Measurements from ENCODE around the gene ARL15. TPM values are rescaled to one million over a fixed set of nuclear protein-coding genes. Genes with fewer than 3 reads are reported as not detected.

Gene ARL15
- total RNA-seq, 1 donor from 2014 or later = 52.6 TPM

DNA sequence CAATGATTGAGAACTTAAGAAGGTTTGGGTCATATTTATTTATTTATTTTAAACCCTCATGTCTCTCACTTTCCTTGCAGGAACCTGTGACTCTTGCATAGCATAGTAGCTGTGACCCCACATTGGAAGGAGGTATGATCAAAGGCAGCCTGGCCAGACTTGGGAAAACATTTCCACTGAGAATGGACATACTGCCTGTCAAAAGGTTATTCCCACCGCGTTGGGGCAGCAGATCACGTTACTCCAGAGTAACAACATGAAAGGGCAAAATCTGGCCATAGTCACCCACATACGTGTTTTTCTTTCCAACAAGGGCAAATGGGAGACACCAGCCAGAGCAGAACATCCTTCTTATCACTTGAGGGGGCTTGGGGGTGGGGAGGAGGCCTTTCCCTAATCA, 95.7 kb downstream of the ARL15 start:
- DNase-seq (ENCODE audit: low read depth, low spot score) = no peak

DNA sequence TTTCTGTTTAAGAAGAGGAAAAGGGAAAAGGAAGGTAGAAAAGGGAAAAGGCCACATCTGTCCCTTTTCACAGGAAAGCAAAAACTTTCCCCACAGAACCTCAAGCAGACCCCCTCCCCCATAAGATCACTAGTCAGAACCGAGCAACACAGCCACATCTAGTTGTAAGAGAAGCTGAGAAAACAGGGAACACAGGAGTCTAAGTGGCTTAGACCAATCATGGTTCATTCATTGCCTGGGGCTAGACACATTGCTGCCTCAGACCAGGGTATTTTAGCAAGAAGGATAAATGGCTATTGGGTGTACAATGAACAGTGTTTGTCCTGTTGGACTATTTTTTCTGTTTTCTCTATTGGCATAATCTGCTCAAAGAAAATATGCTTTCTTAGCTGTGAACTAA, 98.0 kb downstream of the ARL15 start:
- DNase-seq (ENCODE audit: low read depth, low spot score) = no peak

DNA sequence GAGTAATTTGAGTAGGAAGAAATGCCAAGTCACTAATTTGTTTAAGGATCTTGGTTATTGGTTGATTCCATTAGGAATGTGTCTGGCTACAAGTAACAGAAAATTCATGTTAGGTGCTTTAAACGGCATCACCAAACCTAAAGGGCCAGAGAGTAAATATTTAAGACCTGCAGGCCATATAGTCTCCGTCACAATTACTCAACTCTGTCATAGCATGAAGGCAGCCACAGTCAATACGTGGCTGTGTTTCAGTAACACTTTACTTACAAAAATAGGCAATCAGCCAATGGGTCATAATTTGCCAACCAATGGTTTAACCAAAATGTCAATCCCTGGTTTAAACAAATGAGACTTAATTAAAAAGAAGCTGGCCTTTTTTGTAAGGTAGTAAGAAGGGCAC, 98.5 kb downstream of the ARL15 start:
- DNase-seq (ENCODE audit: low read depth, low spot score) = no peak

DNA sequence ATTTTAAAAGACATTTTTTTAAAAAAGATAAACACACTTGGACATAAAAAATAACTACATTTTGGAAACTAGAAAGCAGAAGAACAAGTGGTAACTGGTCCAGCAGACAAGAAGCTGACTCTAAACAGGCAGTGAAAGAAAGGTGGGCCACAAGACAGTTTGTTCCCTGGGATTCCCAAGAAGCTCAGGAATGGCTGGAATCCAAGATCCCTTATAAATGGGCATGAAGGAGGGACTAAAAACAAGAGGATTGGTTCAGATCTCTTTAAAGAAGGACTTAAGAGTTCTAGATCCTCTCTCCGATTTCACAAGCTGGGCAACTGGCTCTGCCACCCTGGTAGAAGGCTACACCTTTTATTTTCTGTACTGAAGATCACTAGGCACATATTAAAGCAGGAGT, 102.8 kb downstream of the ARL15 start:
- DNase-seq (ENCODE audit: low read depth, low spot score) = no peak

DNA sequence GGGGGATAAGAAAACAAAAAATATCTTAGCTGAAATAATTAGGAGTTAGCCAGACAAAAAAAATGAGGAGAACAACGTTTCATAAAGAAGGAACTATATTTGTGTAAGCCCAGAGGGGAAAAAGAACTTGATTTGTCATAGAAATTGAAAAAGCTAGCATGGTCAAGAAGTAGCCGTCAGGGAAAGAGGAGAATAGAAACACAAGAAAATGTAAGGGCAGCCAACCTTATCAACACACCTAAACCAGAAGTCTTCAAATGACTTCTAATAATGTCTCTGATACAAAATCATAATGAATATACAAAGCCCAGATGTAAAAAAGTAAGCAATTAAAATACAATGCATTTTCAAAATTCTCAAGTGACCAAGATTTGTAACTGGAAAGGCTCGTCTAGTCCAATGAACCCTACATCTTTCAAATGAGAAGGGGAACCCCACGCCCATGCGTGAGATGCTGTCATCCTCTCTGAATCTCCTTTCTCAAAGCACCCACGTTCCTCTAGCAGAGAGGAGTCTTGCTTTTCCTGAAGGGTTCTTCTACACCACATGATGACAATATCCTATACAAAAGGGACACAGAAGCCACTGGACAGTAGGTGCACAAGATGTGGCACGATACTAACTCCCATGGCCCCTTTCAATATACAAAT, 103.7 kb downstream of the ARL15 start:
- no peak for DNase-seq (ENCODE audit: low read depth, low spot score)

DNA sequence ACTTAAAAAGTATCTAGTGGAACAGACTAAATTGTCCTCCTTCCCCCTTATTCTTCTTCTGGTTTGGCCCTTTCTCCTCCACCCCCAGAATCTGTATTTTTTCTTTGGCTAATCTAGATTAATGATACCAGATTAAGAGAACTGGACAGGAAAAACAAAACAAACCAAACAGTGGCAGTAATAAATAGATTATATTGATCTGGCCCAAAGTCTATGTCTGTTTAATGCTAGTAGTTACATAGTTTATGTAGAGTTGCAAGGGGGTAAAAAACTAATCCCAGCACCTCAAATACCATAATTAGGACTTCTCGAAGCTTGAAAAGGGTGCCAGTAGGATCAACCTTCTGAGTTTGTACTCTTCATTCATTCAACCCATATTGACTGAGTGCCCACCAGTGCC, 104.5 kb downstream of the ARL15 start:
- no peak for DNase-seq (ENCODE audit: low read depth, low spot score)

DNA sequence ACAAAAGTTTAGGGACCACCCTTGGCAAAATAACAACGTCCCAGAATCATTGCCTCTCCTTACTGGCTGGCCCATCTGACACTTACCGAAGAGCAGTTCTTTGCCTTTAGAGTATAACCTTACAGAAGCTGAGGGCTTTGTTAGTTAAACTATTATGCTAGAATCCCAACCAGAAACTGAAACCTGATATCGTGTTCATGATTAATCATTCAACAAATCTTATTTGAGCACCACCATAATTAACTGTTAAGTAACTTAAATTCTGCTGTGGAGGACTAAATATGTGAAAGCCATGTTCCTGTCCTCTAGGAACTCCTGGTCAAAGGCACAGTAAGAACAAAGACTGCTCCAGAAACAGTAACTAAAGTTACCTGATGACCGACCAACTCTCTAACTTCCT, 104.9 kb downstream of the ARL15 start:
- no peak for DNase-seq (ENCODE audit: low read depth, low spot score)

DNA sequence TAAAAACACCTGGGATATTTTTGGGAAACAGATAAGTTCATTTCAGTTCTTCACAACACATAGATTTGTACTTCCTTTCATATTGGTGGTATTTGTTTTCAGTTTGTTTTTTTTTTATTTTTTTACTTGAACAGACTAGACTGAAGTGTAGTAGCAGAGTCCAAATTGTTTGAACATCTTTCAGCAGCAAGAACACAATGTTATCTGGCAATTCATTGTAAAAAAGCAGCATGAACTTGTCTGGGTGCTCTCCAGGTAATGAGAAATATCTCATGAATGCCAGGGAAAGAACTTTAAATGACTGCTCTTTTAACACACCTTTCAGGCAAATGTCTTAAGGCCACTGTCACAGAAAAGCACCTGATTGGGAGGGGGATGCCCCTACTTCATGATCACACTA, 113.4 kb downstream of the ARL15 start:
- no peak for DNase-seq (ENCODE audit: low read depth, low spot score)

DNA sequence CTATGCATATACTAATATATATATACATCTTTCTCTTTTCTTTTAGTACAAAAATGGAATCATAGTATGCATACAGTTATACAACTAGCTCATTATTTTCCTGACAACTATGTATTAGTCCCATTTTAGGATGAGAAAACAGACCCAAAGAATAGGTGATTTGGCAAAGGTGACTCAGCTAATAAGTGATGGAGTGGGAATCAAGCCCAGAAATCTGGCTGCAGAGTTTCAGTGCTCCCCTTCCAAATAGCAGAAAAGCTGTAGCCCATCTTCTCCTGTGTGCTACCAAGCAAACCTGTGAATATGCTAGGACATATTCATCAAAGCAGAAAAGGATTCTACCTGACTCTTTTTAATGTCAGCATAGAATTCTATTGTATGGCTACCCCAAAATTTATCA, 114.7 kb downstream of the ARL15 start:
- DNase-seq (ENCODE audit: low read depth, low spot score) = no peak

DNA sequence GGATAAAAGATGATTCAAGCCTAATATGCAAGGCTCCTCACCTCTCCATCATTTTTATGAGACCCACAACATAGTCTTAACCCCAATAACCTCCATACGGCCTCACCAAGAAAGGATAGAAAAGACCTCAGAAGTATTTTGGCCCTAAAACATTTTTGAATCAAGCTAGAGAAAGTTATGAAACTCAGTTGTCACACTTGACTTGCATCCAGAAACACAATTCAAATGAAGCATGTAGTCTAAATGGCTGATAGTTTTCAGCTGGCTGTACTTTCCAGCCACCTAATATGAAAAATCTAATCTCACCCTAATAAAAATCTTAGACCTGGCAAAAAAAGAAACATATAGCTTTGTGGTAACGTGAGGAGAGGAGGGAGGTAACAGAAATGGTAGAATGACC, 116.1 kb downstream of the ARL15 start:
- DNase-seq (ENCODE audit: low read depth, low spot score) = no peak

DNA sequence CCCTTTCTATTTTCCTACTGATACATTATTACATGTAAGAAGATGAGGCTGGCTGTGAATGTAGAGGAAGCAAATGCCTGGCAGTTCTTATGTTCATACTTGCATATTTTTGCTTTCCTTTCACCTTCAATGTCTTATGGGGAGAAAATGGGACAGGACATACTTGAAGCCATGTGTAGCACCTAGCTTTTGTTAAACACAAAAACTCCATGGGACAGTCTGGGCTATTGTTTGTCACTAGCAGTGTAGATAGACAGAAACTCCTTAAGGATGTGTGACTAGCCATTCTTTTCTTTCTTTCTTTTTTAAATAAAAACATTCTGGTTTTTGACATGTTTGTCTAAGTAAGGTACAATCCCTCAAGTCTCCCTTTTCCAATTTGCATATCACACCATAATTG, 122.7 kb downstream of the ARL15 start:
- no peak for DNase-seq (ENCODE audit: low read depth, low spot score)

DNA sequence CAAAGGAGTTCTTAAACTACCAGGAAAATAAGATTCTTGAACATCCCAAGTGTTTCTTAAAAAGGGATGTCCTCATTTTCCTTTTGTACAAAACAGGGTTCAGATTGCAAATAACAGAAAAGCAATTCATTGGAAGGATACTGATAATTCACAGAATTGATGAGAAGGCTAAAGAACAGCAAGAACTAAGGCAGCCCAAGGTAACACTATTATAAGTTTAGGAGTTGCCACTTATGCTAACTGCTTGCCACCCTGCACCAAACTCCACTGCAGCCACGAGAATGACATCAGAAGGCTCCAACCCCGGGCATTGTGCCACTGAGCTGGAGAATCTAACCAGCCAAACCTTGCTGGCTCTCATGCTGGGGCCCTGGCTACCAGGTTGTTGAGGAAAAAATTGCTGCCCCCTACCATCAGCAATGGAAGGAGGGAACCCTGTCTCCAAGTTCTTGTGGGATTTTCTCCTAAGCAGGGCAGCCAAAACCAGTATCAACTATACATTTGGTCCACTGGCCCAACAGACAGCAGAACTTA, 123.4 kb downstream of the ARL15 start:
- no peak for DNase-seq (ENCODE audit: low read depth, low spot score)

DNA sequence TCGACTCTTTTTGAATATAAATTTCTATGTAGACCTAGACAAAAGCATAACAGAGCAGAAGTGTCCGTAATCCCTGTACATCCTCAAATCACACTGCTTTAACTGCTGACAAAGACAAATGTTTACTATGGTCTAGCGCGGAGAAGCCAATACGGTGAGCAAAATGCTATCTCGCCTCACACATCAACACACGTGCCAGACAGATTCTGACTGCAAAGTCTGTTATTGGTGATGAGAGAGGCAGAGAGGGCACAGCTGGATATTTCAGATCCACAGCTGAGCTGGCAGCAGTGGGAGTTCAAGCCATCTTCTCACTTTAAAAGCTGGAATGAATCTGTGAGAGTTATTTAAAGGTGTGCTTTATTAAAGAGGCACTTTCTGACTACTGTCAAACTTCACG, 124.3 kb downstream of the ARL15 start:
- DNase-seq (ENCODE audit: low read depth, low spot score) = no peak

DNA sequence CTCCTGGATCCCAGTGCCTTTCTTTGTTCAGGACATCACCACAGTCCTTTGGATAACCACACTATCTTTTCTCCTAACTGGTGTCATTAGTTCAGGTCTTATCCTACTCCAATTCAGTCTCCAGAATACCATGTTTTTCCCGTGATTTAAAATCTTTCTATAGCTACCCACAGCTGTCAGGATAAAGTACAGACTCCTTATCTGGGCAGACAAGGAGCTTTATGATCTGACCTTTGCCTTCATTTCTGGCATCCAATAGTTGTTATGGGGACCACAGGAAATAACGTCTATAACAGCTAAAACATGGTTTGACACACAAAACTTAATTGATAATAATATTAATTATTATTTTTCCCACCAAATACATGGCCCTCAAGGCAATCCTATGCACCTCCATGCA, 125.6 kb downstream of the ARL15 start:
- DNase-seq (ENCODE audit: low read depth, low spot score) = no peak

DNA sequence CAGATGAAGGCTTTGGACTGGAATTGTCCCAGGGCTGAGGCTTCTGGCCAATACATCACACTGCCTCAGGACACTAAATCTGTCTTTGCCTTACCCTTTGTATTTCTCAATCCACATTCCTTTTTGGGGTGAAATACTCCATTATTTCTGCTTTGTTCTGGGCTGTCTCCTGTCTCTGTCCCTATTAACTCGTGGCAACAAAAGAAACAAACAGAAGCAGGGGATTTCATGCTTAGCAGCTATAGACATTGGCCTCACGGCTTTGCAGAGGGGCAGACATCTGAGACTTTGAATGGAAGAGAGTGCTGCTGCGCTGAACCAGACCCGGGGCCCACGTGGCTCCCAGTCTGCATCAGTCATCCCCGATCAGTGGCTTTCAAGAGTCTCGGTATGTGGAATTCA, 129.7 kb downstream of the ARL15 start:
- no peak for DNase-seq (ENCODE audit: low read depth, low spot score)

DNA sequence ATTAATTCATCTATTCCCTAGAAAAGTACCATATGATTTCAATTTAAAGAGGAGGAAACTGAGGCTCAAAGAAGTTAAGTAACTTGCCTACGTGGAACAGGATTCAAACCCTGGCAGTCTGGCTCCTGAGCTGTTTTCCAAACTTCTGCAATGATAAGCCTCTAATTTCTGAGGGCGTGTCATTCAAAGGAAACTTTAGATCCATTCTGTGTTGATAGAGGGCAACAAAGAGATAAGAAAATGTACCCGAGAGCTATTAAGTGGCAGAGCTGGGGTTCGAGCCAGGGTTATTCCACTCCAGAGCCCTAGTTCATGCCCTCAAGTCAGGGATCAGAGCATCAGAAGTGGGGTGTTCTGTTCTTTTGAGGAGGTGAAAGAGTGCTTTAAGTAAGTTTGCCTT, 131.4 kb downstream of the ARL15 start:
- no peak for DNase-seq (ENCODE audit: low read depth, low spot score)

DNA sequence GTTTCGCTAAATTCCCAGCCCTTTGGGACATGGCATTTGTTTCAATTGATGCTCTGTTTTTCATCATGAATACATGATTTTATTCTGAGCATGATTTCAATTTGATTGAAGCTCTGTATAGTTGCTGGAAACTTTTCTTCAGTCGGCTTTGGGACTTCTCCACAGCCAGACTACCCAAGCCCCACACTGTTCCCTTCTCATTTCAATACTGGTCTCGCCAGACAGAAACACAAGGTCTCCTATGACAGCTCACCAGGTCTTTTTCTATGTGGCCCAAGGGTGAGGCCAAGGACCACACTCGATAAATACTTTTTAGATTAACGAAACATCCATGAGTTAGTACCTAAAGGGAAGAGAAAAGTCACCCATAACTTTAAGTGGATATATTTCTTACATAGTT, 132.2 kb downstream of the ARL15 start:
- no peak for DNase-seq (ENCODE audit: low read depth, low spot score)

DNA sequence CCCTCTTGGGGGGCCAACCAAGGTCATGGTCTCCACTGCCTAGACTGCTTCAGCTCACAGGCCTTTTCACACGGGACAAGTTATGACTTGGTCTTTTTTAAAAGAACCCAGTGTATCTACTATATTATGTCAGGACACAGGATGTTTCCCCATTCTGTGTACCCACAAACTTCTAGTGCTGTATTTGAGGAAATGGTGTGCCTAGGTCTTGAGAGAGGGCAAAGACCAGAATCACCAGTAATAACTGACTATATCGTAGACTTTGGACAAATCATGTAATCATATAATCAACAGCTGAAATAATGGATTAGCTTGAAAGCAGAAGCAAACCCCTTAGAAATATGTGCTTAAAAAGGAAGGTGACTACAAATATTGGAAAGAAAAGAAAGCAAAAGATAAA, 133.3 kb downstream of the ARL15 start:
- no peak for DNase-seq (ENCODE audit: low read depth, low spot score)

DNA sequence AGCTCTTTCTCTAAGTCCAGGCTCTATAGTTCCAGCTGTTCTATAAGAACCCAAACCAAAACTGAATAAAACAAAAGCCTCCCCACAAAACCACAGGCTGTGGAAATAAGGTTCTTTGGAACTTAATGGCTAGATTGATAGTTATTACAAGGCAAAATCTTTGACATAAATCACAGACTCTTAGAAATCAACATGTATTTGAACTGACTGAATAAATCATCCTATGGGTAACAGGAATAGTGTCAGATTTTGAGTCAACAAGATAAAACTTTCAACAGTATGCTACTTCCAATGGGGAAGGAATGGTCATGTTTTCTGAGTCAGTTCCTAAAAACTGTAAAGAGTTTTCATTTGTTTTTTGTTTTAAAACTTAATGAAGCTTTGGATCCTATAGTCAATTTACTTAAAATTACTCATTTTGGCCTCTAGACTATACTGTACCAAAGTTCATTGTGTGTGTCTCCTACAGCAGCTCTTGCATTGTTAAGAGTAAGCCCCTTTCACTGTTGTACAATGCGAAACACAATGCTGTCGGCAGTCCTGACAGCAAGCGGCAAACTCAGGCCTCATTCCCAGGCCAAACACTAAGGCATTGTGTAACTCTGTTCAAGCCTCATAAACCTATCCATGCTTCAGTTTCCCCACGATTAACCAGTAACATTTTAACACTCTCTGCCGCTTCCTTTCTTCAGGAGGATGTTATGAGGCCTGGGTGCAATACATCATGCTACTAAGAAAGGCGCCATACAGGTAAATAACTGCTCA, 134.1 kb downstream of the ARL15 start:
- DNase-seq (ENCODE audit: low read depth, low spot score) = no peak

DNA sequence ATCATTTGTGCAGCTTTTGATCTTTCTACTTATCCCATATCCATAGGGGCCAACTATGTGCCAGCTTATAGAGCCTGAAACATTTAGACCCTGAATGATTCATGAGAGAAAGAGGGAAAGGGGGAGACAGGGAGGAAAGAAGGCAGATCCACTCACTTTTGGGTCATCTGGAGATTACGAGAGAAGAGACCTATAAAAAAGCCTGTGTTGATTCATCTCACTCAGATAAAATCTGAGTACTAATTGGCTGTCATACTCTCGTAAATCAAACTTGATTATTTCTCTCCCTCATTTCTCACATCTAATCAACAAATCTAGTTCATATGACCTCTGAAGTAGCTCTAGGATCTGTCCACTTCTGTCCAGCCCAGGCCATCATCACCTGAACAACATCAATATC, 137.1 kb downstream of the ARL15 start:
- no peak for DNase-seq (ENCODE audit: low read depth, low spot score)

DNA sequence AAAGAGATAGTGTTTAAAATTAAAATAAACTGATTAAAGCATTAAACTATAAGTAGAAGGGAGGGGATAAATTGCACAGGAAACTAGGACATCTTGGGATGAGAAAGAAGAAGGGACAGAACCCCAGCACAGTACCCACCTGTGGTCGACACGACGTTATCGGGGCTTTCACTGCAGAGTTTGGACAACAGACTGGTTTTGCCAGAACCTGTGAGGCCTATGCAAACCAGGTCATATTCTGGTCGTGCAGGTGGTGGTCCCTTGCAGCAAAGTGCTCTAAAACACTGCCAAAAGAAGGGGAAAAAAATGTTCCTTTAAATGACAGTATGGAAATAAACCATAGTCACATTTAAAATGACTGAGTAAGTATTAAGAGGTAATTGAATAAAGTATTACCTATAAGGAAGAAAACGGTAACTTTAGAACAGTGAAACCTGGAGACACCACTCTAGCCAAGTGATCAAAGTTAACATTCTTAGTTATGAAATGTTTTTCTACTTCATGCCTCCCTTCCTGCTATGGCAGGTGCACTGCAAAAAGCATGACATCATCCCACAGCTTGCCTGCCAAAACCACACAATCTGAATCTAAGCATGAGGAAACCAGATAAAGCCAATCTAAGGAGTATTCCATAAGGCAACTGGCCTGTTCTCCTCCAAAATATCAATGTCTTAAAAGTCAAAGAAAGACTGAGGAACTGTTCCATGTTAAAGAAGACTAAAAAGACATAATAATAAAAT, 138.6 kb downstream of the ARL15 start:
- DNase-seq (ENCODE audit: low read depth, low spot score) = peak; percentile 39

DNA sequence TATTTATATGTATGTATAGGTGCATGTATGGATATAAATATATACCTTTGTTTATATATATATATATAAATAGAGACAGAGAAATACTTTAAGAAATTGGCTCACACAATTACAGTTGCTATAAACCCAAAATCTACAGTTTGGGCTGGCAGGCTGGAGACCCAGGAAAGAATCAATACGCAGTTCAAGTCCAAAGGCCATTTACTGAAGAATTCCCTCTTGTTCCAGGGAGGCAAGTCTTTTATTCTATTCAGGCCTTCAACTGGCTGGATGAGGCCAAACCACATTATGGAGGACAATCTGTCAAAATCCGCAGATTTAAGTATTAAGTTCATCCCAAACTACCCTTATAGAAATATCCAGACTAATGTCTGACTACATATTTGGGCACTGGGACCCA, 144.7 kb downstream of the ARL15 start:
- DNase-seq (ENCODE audit: low read depth, low spot score) = no peak

All from pulmonary artery endothelial cell (primary cell).